HEK293 (cell line): ENCODE data around the gene CCDC30.

ENCODE experiments used
- CTCF ChIA-PET: fragments of 350-600 bp; formaldehyde crosslinking; extraction: SDS; loops from one replicate; lab custom pipeline; 2021; ENCODE audit warnings: antibody characterized with exemption; lab: Yijun Ruan, JAX
- POLR2A ChIA-PET: fragments of 300-600 bp; formaldehyde crosslinking; extraction: SDS; loops from one replicate; lab custom pipeline; 2020; ENCODE audit warnings: antibody characterized with exemption, inconsistent platforms; lab: Yijun Ruan, JAX
- H3K27ac ChIP-seq: fragments of 200-500 bp; sonication (Bioruptor generic); 2 replicates; pipeline ENCODE4 v1.5.1; 2014; ENCODE audit warnings: low read depth, low read length, control low read depth, inconsistent platforms; ENCODE audit errors: extremely low read depth
- H3K36me3 ChIP-seq, 2 experiments: fragments of 200-500 bp in 1 of 2; sonication (Bioruptor generic) in 1 of 2; 1 replicate in 1 of 2; 2 replicates in 1 of 2; pipeline ENCODE4 v1.5.1; 2014 to 2017; ENCODE audit warnings: inconsistent platforms in 2 of 2, low read length in 2 of 2; ENCODE audit not compliant: control insufficient read depth in 2 of 2, insufficient read depth in 1 of 2
- H3K4me1 ChIP-seq: fragments of 200-500 bp; sonication (Bioruptor generic); 2 replicates; pipeline ENCODE4 v1.5.1; 2014; ENCODE audit warnings: mild to moderate bottlenecking, low read length, inconsistent platforms; ENCODE audit not compliant: control insufficient read depth, insufficient read depth
- H3K4me3 ChIP-seq: 2 replicates; pipeline ENCODE4 v1.5.1; 2011; ENCODE audit warnings: low read depth, mild to moderate bottlenecking, control low read depth, low read length, moderate library complexity
- H3K9me3 ChIP-seq: fragments of 200-500 bp; sonication (Bioruptor generic); 2 replicates; pipeline ENCODE4 v1.5.1; 2014; ENCODE audit warnings: low read depth, low read length, inconsistent platforms; ENCODE audit not compliant: control insufficient read depth, insufficient read depth
- BCL11A ChIP-seq: fragments of 450-650 bp; formaldehyde crosslinking; IDR thresholded peaks from 2 replicates; pipeline ENCODE4 v1.5.1; 2016; ENCODE audit warnings: low read depth, missing biosample characterization, missing genetic modification characterization
- BCL11B ChIP-seq: fragments of 450-650 bp; formaldehyde crosslinking; IDR thresholded peaks from 2 replicates; pipeline ENCODE4 v1.5.1; 2016; ENCODE audit warnings: low read depth, missing biosample characterization, missing genetic modification characterization
- GLI4 ChIP-seq: fragments of 450-650 bp; formaldehyde crosslinking; IDR thresholded peaks from 2 replicates; pipeline ENCODE4 v1.5.1; 2016; ENCODE audit warnings: missing biosample characterization, missing genetic modification characterization
- KLF9 ChIP-seq: fragments of 450-650 bp; formaldehyde crosslinking; IDR thresholded peaks from 2 replicates; pipeline ENCODE4 v1.5.1; 2016; ENCODE audit warnings: missing biosample characterization, missing genetic modification characterization, low read depth
- OVOL3 ChIP-seq: fragments of 450-650 bp; formaldehyde crosslinking; IDR thresholded peaks from 2 replicates; pipeline ENCODE4 v1.5.1; 2016; ENCODE audit warnings: missing biosample characterization, missing genetic modification characterization
- PBX3 ChIP-seq: sonication (generic); formaldehyde crosslinking; IDR thresholded peaks from 2 replicates; pipeline ENCODE4 v1.8.1; 2022; ENCODE audit warnings: mild to moderate bottlenecking, moderate library complexity, missing genetic modification reagents
- SALL2 ChIP-seq: fragments of 450-650 bp; formaldehyde crosslinking; IDR thresholded peaks from 2 replicates; pipeline ENCODE4 v1.5.0; 2017; ENCODE audit warnings: missing biosample characterization, mild to moderate bottlenecking, missing genetic modification characterization, borderline replicate concordance
- TCF7L2 ChIP-seq: IDR thresholded peaks from 2 replicates; pipeline ENCODE4 v1.6.1; 2011; ENCODE audit warnings: low read depth, mild to moderate bottlenecking, inconsistent platforms, low read length, moderate library complexity, borderline replicate concordance
- TRIM28 ChIP-seq: IDR thresholded peaks from 2 replicates; pipeline ENCODE4 v1.6.1; 2011; ENCODE audit warnings: low read length, control low read depth, borderline replicate concordance
- ZBTB44 ChIP-seq: fragments of 450-650 bp; IDR thresholded peaks from 2 replicates; pipeline ENCODE4 v1.5.1; 2018; ENCODE audit warnings: missing biosample characterization, mild to moderate bottlenecking, missing genetic modification characterization
- ZEB2 ChIP-seq: fragments of 450-650 bp; formaldehyde crosslinking; IDR thresholded peaks from 2 replicates; pipeline ENCODE4 v1.5.1; 2016; ENCODE audit warnings: missing biosample characterization, missing genetic modification characterization
- ZFP37 ChIP-seq: fragments of 450-650 bp; formaldehyde crosslinking; IDR thresholded peaks from 2 replicates; pipeline ENCODE4 v1.5.1; 2016; ENCODE audit warnings: missing biosample characterization, missing genetic modification characterization
- ZFP69B ChIP-seq: fragments of 450-650 bp; formaldehyde crosslinking; IDR thresholded peaks from 2 replicates; pipeline ENCODE4 v1.5.1; 2016; ENCODE audit warnings: missing biosample characterization, missing genetic modification characterization
- ZNF335 ChIP-seq: fragments of 450-650 bp; formaldehyde crosslinking; conservative IDR thresholded peaks from 2 replicates; pipeline ENCODE4 v1.5.1; 2016; ENCODE audit warnings: missing biosample characterization, missing genetic modification characterization
- ZNF366 ChIP-seq: fragments of 450-650 bp; formaldehyde crosslinking; conservative IDR thresholded peaks from 2 replicates; pipeline ENCODE4 v1.5.1; 2016; ENCODE audit warnings: missing biosample characterization, missing genetic modification characterization
- ZNF518A ChIP-seq: fragments of 450-650 bp; formaldehyde crosslinking; conservative IDR thresholded peaks from 2 replicates; pipeline ENCODE4 v1.5.1; 2016; ENCODE audit warnings: low read depth, missing biosample characterization, missing genetic modification characterization
- ZNF544 ChIP-seq: fragments of 450-650 bp; formaldehyde crosslinking; IDR thresholded peaks from 2 replicates; pipeline ENCODE4 v1.5.0; 2017; ENCODE audit warnings: missing biosample characterization, missing genetic modification characterization
- ZNF629 ChIP-seq: fragments of 450-650 bp; formaldehyde crosslinking; IDR thresholded peaks from 2 replicates; pipeline ENCODE4 v1.5.1; 2017; ENCODE audit warnings: missing biosample characterization, missing genetic modification characterization
- ZNF660 ChIP-seq: fragments of 450-650 bp; IDR thresholded peaks from 2 replicates; pipeline ENCODE4 v1.5.1; 2018; ENCODE audit warnings: missing biosample characterization, mild to moderate bottlenecking, missing genetic modification characterization
- ZNF670 ChIP-seq: fragments of 450-650 bp; formaldehyde crosslinking; IDR thresholded peaks from 2 replicates; pipeline ENCODE4 v1.5.1; 2016; ENCODE audit warnings: missing biosample characterization, missing genetic modification characterization, low read depth
- ZSCAN18 ChIP-seq: fragments of 450-650 bp; formaldehyde crosslinking; IDR thresholded peaks from 2 replicates; pipeline ENCODE4 v1.5.1; 2016; ENCODE audit warnings: missing biosample characterization, missing genetic modification characterization
- ZXDB ChIP-seq: fragments of 450-650 bp; formaldehyde crosslinking; IDR thresholded peaks from 2 replicates; pipeline ENCODE4 v1.5.1; 2016; ENCODE audit warnings: missing biosample characterization, missing genetic modification characterization
- TF ChIP-seq, protein P1 (sequence below): fragments of 450-650 bp; formaldehyde crosslinking; conservative IDR thresholded peaks from 2 replicates; pipeline ENCODE4 v1.5.1; 2016; ENCODE audit warnings: low read depth, missing biosample characterization, missing genetic modification characterization

CCDC30 gene

DNA sequence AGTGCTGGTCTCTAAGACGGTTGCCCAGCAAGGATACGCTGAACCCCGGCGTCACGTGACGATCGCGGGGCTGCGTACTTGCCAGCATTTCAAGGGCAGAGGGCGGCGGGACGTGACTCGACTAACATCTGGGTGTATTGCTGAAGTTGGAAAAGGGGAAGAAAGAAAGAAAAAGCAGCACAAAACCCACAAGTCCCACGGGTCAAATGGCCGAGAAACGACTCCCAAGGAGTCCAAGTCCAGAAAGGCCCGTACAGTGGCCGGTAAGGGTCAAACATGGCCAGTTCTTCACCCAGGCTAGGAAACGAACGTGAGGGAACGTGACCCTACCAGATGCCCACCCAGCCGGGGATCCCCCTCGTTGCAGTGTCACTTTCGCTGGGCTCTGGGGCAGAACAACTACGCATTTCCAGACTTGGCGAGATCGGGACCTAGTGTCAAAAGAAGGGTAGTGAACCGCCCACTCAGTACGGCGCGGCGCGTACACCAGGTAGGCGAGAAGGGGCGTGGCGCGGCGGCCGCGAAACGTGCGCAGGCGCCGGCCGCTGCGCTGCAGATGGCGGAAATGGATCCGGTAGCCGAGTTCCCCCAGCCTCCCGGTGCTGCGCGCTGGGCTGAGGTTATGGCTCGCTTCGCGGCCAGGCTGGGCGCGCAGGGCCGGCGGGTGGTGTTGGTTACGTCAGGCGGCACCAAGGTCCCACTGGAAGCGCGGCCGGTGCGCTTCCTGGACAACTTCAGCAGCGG, 6.9 kb upstream of the CCDC30 start, which contains the start of the genes PPCS and ZMYND12 (continued):
- TF ChIP-seq ZNF366 (tag by site-specific recombination) (peak; percentile 41; the same call in 1 of the 2 replicates), ZNF629 (peak; percentile 41), ZNF670 (tag by site-specific recombination) (no peak), GLI4 (tag by site-specific recombination) (0 out of 2 replicates have a peak, but pooled peaks have one; percentile 87), ZNF518A (tag by site-specific recombination) (peak; percentile 49; the same call in 1 of the 2 replicates), OVOL3 (tag by site-specific recombination) (0 out of 2 replicates have a peak, but pooled peaks have one; percentile 18), ZFP69B (0 out of 2 replicates have a peak, but pooled peaks have one; percentile 15), SALL2 (no peak), ZEB2 (peak; percentile 88), KLF9 (tag by site-specific recombination) (peak; percentile 98), ZFP37 (peak; percentile 92; the same call in 1 of the 2 replicates)

DNA sequence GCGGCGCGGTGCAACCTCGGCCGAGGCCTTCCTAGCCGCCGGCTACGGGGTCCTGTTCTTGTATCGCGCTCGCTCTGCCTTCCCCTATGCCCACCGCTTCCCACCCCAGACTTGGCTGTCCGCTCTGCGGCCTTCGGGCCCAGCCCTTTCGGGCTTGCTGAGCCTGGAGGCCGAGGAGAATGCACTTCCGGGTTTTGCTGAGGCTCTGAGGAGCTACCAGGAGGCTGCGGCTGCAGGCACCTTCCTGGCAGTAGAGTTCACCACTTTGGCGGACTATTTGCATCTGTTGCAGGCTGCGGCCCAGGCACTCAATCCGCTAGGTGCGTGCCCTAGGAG, 6.4 kb upstream of the CCDC30 start:
- no peaks in the 10 kb centered on the region for H3K9me3 ChIP-seq
- peak overlapping the region; percentile 75 for H3K4me3 ChIP-seq
- ChIA-PET CTCF (no interaction called here), POLR2A (interaction anchor here (1.0 to 1.2 kb wide), 2 partner anchors 116 to 225 kb away, joined by 4 to 5 read pairs; partner anchors contain the start of gene YBX1)
- H3K4me1 ChIP-seq = 0 out of 2 replicates have a peak, but pooled peaks cover 3% of the 10 kb centered on the region
- H3K36me3 ChIP-seq = peaks cover 20 to 33% of the 10 kb centered on the region in 2 experiments
- peak overlapping the region; percentile 76 for H3K27ac ChIP-seq
- peak; percentile 84 for TF ChIP-seq ZNF335 (tag by site-specific recombination)
- peak; percentile 90 for TF ChIP-seq ZBTB44 (tag by site-specific recombination)
- 0 out of 2 replicates have a peak, but pooled peaks have one; percentile 51 for TF ChIP-seq TRIM28
- TF ChIP-seq, protein P1, sequence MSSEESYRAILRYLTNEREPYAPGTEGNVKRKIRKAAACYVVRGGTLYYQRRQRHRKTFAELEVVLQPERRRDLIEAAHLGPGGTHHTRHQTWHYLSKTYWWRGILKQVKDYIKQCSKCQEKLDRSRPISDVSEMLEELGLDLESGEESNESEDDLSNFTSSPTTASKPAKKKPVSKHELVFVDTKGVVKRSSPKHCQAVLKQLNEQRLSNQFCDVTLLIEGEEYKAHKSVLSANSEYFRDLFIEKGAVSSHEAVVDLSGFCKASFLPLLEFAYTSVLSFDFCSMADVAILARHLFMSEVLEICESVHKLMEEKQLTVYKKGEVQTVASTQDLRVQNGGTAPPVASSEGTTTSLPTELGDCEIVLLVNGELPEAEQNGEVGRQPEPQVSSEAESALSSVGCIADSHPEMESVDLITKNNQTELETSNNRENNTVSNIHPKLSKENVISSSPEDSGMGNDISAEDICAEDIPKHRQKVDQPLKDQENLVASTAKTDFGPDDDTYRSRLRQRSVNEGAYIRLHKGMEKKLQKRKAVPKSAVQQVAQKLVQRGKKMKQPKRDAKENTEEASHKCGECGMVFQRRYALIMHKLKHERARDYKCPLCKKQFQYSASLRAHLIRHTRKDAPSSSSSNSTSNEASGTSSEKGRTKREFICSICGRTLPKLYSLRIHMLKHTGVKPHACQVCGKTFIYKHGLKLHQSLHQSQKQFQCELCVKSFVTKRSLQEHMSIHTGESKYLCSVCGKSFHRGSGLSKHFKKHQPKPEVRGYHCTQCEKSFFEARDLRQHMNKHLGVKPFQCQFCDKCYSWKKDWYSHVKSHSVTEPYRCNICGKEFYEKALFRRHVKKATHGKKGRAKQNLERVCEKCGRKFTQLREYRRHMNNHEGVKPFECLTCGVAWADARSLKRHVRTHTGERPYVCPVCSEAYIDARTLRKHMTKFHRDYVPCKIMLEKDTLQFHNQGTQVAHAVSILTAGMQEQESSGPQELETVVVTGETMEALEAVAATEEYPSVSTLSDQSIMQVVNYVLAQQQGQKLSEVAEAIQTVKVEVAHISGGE = peak; percentile 62
- no peak for TF ChIP-seq KLF9 (tag by site-specific recombination)
- TF ChIP-seq GLI4 (tag by site-specific recombination) = peak; percentile 9; the same call in 1 of the 2 replicates
- TF ChIP-seq PBX3 (CRISPR knock-in tag) = no peak
- no peak for TF ChIP-seq ZEB2
- TF ChIP-seq ZNF660 (tag by site-specific recombination) = peak; percentile 68; the same call in 1 of the 2 replicates
- no peak for TF ChIP-seq TCF7L2
- no peak for TF ChIP-seq BCL11A
- TF ChIP-seq BCL11B = no peak
- peak; percentile 12; the same call in 1 of the 2 replicates for TF ChIP-seq ZXDB (tag by site-specific recombination)
- TF ChIP-seq ZSCAN18 = no peak
- TF ChIP-seq ZNF544 (tag by site-specific recombination) = no peak
